NCI-H2029 treated with DMSO at 0.1 percent for 48 hours (cell line): ENCODE measurements around the gene TCF25.
"Not testable (repeated sequence)": the region's sequence is repeated elsewhere in the genome, so short reads cannot be mapped to it uniquely, and the experiment has no call there.

Experiments used
- DNase-seq: peaks from one replicate; lab custom pipeline; 2025; lab: John Stamatoyannopoulos, UW

Gene TCF25, protein sequence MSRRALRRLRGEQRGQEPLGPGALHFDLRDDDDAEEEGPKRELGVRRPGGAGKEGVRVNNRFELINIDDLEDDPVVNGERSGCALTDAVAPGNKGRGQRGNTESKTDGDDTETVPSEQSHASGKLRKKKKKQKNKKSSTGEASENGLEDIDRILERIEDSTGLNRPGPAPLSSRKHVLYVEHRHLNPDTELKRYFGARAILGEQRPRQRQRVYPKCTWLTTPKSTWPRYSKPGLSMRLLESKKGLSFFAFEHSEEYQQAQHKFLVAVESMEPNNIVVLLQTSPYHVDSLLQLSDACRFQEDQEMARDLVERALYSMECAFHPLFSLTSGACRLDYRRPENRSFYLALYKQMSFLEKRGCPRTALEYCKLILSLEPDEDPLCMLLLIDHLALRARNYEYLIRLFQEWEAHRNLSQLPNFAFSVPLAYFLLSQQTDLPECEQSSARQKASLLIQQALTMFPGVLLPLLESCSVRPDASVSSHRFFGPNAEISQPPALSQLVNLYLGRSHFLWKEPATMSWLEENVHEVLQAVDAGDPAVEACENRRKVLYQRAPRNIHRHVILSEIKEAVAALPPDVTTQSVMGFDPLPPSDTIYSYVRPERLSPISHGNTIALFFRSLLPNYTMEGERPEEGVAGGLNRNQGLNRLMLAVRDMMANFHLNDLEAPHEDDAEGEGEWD

DNA sequence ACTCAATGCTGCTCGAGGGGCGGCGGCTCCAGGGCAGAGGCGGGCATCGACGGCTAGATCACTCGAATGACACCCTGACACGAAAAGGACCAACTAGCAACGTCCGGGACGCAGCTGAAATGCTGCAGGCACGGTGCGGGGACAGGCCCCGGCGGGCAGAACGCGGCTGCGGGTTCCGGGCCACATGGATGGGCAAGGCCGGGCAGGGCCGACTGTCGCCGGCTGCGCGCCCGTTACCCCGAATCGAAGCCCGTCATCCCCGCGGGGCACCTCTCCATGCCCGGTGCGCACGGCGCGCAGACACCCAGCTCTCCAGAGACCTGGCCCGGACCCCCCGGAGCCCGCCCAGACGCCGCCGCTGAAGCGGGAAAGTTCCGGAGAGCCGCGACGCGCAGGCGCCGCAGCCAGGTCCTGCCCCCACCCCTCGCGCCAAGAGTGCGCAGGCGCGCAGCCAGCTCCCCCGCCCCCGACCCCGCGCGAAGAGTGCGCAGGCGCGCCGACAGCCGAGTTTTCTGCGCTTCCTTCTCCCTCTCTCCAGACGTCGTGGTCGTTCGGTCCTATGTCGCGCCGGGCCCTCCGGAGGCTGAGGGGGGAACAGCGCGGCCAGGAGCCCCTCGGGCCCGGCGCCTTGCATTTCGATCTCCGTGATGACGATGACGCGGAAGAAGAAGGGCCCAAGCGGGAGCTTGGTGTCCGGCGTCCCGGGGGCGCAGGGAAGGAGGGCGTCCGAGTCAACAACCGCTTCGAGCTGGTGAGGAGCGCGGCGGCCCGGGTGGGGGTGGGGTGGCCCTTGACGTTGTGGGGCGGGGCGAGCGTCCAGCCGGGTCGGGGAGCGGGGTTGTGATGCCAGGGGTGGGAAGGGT is at the start of gene TCF25:
TCF25 (plus strand) TSS at position 484 of the 863 bp plus-strand sequence; CDS start at position 560, 76 bp downstream.
- peak; percentile 5 for DNase-seq

DNA sequence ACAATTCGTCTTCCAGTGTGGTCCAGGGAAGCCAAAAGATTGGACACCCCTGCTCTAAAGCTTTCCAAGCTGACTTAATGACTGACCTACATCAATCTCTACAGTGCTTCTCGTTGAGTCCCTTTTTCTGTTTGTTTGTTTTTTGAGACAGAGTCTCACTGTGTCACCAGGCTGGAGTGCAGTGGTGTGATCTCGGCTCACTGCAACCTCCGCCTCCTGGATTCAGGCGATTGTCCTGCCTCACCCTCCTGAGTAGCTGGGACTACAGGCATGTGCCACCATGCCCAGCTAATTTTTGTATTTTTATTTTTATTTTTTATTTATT is 49.6 kb upstream of the TCF25 start:
- DNase-seq: not testable (repeated sequence)

DNA sequence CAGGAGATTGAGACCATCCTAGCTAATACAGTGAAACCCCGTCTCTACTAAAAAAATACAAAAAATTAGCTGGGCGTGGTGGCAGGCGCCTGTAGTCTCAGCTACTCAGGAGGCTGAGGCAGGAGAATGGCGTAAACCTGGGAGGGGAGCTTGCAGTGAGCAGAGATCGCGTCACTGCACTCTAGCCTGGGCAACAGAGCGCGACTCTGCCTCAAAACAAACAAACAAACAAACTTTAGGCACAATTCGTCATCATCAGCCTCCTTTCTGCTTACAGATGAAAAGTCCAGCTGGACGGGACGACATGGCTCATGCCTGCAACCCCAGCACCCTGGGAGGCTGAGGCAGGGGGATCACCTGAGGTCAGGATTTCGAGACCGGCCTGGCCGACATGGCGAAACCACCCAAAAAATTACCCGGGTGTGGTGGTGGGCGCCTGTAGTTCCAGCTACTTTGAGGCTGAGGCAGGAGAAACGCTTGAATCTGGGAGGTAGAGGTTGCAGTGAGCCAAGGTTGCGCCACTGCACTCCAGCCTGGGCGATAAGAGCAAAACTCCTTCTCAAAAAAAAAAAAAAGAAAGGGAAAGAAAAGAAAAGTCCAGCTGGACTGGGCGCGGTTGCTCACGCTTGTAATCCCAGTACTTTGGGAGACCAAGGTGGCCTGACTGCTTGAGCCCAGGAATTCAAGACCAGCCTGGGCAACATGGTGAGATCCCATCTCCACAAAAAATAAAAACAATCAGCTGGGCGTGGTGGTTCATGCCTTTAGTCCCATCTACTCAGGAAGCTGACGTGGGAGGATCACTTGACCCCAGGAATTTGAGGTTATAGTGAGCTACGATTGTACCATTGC is 46.6 kb upstream of the TCF25 start:
- no peak for DNase-seq

DNA sequence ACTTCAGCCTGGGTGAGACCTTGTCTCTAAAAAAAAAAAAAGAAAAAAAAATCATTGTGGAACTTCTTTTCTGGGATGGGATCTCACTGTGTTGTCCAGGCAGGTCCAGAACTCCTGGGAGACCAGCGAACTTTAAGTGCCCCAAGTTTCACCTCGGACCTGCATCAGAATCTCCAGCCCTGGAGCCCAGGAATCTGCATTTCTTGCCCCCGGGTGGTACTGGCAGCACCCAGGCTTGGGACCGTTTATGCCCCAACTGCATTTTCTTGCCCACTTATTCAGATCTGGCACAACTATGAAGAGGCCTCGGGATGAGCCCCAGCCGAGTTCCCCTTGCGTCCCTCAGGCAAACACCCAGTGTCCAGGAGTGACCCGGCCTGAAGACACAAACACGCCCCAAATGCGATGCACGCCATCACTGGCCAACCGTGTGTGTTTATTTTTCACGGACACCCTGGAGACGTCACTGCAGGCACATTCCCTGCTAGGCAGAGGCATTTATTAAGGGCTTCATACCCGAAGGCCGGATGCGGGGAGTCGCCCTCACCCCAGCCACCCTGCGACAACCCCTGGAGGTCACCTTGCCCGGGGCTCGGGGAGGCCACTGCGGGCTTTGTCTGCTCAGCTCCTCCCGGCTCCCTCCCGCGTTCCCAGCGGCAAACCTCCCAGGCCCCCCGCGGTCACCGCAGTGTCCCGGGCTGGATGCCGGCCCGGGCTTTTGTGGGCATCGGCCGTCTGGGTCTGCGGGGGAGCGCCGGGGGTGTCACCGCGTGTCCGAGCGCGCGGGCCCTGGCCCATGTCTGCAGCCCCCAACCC is 45.8 kb upstream of the TCF25 start:
- DNase-seq: no peak

DNA sequence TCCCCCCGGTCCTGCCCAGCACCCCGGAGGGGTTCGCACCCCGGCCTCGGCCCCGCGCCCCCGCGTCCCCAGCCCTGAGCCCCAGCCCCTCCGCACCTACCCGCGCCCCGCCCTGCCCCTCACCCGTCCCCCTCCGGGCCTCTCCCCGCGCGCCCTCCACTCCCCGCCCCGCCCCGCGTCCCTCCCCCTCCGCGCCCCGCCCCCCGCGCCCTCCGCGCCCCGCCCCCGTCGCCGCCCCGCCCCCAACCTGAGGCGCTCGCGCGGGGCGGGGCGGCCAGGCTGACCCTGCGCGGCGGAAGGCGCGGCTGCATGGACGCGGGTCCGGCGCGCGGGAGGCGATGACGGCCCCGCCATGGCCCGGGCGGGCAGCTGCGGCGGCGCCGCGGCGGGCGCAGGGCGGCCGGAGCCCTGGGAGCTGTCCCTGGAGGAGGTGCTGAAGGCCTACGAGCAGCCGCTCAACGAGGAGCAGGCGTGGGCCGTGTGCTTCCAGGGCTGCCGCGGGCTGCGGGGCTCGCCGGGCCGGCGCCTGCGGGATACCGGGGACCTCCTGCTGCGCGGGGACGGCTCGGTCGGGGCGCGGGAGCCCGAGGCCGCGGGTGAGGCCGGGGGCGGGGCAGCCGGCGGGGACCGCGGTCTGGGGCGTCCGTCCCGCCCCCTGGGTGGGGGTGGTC is 45.1 kb upstream of the TCF25 start, which contains the start of gene SPIRE2:
SPIRE2 (plus strand) TSS at position 277 of the 671 bp plus-strand sequence; CDS start at position 353, 76 bp downstream.
- no peak for DNase-seq

DNA sequence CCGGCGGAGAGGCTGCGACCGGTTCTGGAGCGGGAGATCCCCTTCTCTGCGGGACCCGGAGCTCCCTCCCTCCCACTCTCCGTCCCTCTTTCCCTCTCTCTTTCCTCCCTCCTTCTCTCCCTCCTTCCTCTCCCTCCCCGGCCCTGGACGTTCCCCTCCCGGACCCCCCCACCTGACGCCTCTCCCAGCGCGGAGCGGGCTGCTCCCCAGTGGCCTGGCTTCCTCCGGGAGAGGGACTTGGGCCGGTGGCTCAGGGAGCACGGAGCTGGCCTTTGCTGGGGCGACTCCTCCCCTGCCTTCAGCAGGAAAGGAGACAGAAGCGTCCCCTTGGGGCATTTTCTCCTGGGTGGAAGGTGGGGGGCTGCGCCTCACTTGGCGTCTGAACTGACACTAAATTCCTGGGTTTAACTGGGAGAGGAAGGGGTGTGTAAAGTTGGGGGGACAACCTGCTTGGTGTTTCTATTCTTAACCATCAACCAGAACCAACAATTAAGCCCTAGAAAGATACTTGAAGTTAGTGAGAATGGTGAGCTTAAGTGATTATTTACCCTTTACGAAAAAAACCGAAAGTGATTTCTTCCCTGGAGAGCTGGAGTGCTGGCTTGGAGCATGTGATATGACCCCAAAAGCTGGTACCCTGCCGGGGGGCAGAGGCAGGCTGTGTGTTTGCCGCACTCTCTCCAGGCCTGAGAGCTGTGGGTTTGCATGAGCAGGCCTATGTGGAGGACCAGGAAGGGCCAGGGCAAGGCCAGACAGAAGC is 44.3 kb upstream of the TCF25 start:
- DNase-seq: no peak

DNA sequence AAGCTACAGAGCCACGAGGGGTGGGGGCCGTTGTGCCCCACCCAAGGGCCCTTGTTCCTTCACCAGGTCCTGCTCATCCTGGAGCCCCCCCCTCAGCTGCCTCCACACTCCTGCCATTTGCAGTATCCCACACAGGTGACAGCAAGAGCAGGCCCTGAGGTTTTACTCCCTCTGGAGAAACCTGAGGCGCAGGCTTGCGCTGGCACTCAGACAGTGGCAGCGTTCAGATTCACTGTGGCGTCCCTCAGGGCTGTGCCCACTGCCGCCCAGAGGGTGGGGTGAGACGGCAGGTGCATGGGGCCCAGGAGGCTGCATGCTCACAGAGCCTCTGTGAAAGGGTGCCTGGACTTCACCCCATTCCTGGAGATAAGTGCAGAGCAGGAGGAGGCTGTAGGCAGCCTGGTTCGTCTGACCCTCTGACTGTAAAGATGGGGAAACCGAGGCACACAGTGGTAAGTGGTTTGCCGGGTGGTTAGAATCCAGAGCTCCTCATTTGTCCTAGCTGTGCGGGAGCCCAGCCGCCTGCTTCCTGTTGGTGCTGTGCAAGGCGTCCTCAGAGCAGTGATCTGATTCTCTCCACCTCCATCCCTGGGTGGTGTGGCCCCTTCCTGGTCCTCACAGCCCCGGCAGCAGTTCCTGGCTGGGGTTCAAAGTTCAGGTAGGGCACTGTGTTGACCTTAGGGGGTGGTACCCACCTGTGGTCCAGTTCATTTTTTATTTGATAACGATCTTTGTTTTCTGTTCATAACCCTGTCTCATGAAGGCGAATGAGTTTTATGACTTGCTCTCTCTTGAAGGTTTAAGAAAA is 43.6 kb upstream of the TCF25 start:
- DNase-seq: no peak

DNA sequence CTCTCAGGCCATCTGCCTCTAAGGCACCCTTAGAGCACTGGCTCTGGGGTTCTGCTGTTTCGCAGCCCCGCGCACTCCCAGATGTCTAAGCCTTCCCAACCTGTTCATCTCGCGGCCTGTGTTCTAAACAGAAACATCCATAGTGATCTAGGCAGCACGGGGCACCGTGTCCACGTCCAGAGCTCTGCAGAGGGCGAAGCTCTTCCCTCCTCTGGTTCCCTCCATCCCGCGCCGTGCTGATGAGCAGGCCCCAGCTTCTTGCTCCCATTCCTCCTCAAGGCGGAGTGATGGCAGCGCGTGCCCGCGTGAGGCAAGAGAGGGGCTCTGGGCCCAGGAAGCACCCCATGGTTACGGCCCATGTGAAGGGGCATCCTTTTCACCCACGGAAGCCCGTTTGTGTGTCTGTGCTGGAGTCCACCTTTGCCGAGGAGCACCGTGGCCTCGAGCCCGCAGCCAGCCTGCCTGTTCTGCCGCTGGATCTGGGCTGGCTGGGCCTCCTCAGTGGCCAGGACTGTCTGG is 41.5 kb upstream of the TCF25 start:
- DNase-seq: no peak

DNA sequence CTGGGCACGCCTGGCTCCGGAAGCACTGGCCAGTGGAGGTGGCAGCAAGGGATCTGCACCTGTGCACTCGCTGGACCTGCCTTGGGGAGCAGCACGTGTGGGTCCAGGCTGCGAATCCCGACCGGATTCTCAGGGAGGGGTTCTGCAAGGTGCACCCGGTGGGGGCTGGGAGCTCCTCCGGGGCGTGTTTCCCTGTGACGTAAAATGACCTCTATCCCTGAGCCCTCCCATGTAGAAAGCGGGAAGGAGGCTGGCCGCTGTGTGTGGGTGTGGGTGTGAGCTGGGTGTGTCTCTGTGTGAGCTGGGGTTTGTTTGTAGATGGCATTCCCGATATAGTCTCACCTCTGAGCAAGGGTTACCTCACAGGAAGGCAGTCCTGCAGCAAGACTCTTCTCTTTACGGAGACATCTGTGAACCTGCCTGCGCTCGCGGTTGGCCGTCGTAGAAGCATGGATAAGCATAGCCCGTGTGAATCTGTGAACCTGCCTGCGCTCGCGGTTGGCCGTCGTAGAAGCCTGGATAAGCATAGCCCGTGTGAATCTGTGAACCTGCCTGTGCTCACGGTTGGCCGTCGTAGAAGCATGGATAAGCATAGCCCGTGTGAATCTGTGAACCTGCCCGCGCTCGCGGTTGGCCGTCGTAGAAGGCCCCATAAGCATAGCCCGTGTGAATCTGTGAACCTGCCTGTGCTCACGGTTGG is 39.6 kb upstream of the TCF25 start:
- DNase-seq: not testable (repeated sequence)

DNA sequence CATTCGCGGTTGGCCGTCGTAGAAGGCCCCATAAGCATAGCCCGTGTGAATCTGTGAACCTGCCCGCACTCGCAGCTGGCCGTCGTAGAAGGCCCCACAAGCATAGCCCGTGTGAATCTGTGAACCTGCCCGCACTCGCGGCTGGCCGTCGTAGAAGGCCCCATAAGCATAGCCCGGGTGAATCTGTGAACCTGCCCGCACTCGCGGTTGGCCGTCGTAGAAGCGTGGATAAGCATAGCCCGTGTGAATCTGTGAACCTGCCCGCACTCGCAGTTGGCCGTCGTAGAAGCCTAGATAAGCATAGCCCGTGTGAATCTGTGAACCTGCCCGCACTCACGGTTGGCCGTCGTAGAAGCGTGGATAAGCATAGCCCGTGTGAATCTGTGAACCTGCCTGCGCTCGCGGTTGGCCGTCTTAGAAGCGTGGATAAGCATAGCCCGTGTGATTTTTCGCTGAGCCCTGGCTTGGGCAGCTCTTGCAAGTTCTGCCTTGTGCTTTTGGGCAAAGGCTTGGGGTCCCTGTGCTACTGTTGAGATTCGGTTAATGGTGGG is 38.5 kb upstream of the TCF25 start:
- DNase-seq: not testable (repeated sequence)

DNA sequence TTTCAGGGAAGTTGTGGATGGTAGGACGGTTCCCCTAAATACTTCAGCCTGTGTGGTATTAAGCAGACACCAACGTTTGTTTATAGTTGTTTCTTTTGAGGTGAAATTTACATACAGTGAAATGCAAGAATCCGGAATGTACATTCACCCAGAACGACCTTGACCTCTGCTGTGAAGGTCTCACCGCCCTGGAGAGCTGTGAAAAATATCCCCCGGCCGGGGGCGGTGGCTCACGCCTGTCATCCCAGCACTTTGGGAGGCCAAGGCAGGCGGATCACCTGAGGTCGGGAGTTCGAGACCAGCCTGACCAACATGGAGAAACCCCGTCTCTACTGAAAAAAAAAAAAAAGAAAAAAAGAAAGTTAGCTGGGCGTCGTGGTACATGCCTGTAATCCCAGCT is 36.9 kb upstream of the TCF25 start:
- DNase-seq: not testable (repeated sequence)

DNA sequence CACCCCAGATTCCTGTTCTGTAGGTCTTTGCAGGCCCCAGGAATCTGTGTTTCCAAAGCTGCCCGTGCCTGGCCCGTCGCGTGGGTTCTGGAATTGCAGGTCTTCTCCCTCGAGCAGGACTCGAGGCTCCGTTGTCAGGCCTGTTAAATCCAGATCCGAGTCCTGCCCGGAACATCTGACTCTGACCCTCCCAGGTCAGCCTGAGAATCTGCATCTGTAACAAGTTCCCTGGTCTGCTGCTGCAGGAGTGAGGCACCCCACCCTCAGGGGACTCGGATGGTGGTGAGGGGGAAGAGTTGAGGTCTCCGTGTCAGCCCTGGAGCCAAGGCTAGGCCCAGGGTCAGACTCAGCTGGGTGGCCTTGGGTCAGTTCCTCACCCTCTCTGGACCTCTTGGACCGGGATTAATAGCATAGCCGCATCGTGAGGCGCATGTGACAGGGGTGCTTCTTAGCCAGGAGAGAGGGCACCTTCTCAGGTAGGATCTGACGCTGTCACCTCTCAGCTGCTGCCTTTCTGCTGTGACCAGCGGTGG is 36.3 kb upstream of the TCF25 start:
- DNase-seq: no peak

DNA sequence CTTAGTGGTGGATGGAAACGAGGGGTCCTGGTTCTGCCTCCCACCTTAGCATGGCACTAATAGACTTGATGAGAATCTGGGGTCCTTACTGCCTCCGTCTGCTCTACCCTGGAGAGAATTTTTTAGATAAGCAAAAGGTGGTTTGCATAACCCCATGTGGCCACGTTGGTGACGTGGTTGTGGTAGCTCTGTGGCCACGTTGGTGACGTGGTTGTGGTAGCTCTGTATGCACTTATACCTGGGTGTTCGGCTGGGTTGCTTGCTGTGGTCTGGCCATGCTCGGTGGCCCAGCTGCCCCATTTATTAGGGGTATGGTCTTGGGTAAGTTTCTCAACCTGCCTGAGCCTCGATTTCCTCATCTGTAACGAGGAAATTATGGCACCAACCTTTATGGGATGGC is 32.1 kb upstream of the TCF25 start:
- DNase-seq: no peak

DNA sequence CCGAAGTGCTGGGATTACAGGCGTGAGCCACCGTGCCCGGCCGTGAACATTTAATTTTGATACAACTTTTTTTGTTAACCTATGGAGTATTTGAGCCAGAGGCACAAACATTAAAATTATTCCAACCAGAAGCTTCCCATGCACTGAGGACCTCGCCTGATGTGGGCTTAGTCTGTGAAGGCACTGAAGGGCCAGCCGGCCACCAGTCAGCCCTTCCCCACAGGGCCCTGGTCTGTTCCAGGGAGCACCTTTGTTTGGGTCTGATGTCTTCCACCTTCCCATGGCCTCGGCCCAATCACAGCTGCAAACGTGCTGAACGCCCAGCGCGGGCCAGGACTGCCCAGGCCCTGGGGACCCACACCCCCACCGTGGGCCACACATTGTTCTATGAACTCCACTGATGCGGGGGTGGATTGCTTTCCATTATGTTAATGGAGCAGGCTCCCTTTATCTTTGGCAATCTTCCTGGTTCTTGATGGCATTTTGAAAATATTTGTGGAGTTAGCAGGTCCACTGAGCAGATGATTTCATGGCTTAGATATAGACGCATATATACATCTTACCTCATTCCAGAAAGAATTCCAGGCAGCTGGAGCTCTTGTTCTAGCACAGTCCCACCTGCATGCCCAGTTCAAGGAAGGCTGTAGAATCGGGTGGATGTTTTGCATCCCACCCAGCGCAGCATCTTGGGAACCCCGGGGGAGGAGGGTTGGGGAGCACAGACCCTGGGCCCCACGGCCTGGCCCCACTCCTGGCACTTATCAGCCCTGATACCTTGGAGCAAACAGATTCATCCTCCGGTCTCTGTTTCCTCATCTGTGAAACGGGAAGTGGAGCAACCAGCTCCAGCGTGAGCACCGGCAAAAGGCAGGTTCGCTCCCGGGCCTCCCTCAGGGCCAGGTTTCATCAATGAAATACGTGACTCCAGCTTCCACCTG is 30.7 kb upstream of the TCF25 start:
- no peak for DNase-seq

DNA sequence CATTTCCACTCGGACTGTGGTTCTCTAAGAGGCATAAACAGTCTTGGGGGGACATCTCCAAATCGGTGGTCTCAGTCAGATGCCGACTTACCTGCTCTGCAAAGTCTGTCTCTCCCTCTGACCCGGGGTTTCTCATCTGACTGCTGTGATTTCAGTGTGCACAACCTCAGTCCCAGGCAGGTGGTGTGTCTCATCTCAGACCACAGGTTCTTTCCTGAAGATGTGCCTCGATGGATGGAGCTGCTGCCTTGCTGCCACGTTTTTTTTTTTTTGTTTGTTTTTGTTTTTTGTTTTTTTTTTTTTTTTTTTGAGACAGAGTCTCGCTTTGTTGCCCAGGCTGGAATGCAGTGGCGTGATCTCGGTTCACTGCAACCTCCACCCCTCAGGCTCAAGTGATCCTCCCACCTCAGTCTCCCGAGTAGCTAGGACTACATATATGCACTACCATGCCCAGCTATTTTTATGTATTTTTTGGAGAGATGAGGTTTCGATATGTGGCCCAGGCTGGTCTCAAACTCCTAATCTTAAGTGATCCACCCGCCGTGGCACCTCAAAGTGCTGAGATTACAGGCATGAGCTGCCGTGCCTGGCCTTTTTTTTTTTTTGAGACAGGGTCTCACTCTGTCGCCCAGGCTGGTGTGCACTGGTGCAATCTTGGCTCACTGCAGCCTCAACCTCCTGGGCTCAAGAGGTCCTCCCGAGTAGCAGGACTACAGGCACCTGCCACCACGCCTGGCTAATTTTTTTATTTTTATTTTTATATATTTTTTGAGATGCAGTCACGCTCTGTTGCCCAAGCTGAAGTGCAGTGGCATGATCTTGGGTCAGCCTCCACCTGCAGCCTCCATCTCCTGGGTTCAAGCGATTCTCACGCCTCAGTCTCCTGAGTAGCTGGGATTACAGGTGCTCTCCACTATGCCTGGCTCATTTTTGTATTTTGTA is 29.7 kb upstream of the TCF25 start:
- DNase-seq: no peak
